HepG2 (cell line): ENCODE data around the gene RBM12. TPM values are rescaled to one million over a fixed set of nuclear protein-coding genes. Genes with fewer than 3 reads are reported as not detected.

Experiments used
- BRD4 ChIP-seq: sonication (generic); formaldehyde crosslinking; IDR thresholded peaks from 2 replicates; pipeline ENCODE4 v1.4.0; 2020; ENCODE audit warnings: missing genetic modification reagents
- EZH2 ChIP-seq: conservative IDR thresholded peaks from 2 replicates; pipeline ENCODE4 v1.6.1; 2012; ENCODE audit warnings: mild to moderate bottlenecking, low read depth, low read length, moderate library complexity
- KDM1A ChIP-seq: IDR thresholded peaks from 2 replicates; pipeline ENCODE4 v1.6.1; 2016; ENCODE audit warnings: missing compliant biosample characterization
- KDM5A ChIP-seq: fragments of 200-600 bp; sonication (generic); IDR thresholded peaks from 2 replicates; pipeline ENCODE4 v1.7.0; 2018; ENCODE audit warnings: antibody characterized with exemption, mild to moderate bottlenecking, low read length, borderline replicate concordance
- KIAA2018 ChIP-seq: sonication (generic); formaldehyde crosslinking; IDR thresholded peaks from 2 replicates; pipeline ENCODE4 v1.5.0; 2020; ENCODE audit warnings: mild to moderate bottlenecking, missing genetic modification reagents, borderline replicate concordance
- MEIS1 ChIP-seq: sonication (generic); formaldehyde crosslinking; IDR thresholded peaks from 2 replicates; pipeline ENCODE4 v1.9.0; 2021; ENCODE audit warnings: mild to moderate bottlenecking, missing genetic modification reagents, moderate library complexity, borderline replicate concordance
- MLLT10 ChIP-seq: sonication (generic); formaldehyde crosslinking; IDR thresholded peaks from 2 replicates; pipeline ENCODE4 v1.4.0; 2020; ENCODE audit warnings: missing genetic modification reagents
- NONO ChIP-seq, 2 experiments: fragments of 450-650 bp in 1 of 2; sonication (generic) in 1 of 2; formaldehyde crosslinking in 1 of 2; IDR thresholded peaks in 1 of 2; conservative IDR thresholded peaks in 1 of 2; 2 replicates each; pipeline versions ENCODE4 v1.6.1 to v1.8.0; 2017 to 2022; ENCODE audit warnings: mild to moderate bottlenecking in 1 of 2, missing genetic modification reagents in 1 of 2, moderate library complexity in 1 of 2
- REL ChIP-seq: sonication (generic); formaldehyde crosslinking; conservative IDR thresholded peaks from 2 replicates; pipeline ENCODE4 v1.8.0; 2022; ENCODE audit warnings: mild to moderate bottlenecking, missing genetic modification reagents, moderate library complexity
- SIN3A ChIP-seq: IDR thresholded peaks from 2 replicates; pipeline ENCODE4 v1.6.1; 2011; ENCODE audit warnings: low read depth, mild to moderate bottlenecking, control low read depth, low read length, borderline replicate concordance
- UBTF ChIP-seq: sonication (generic); formaldehyde crosslinking; IDR thresholded peaks from 2 replicates; pipeline ENCODE4 v1.4.0; 2020; ENCODE audit warnings: mild to moderate bottlenecking, missing genetic modification reagents
- ZNF496 ChIP-seq: sonication (generic); formaldehyde crosslinking; IDR thresholded peaks from 2 replicates; pipeline ENCODE4 v1.8.1; 2023; ENCODE audit warnings: mild to moderate bottlenecking, moderate library complexity, missing genetic modification reagents; ENCODE audit not compliant: insufficient replicate concordance
- ZNF660 ChIP-seq: sonication (generic); formaldehyde crosslinking; IDR thresholded peaks from 2 replicates; pipeline ENCODE4 v1.5.1; 2020; ENCODE audit warnings: mild to moderate bottlenecking, low read depth, missing genetic modification reagents, borderline replicate concordance
- ZNF710 ChIP-seq: sonication (generic); formaldehyde crosslinking; IDR thresholded peaks from 2 replicates; pipeline ENCODE4 v1.5.0; 2020; ENCODE audit warnings: mild to moderate bottlenecking, missing genetic modification reagents, borderline replicate concordance
- polyA plus RNA-seq, 8 experiments: library from polyadenylated mRNA; depleted of rRNA in 3 of 8; stranded (reverse) in 7 of 8; unstranded in 1 of 8; fragments of >200 nt; fragmentation: Illumina TruSeq in 4 of 8; extraction: Trizol in 4 of 8; gene quantifications; 2 replicates each; pipeline versions ENCODE4 v1.2.1 to v1.2.3, GENCODE V29; 2011 to 2016; ENCODE audit warnings: low read depth in 4 of 8, missing spikeins in 1 of 8, mixed read lengths in 1 of 8; ENCODE audit not compliant: insufficient read depth in 1 of 8
- total RNA-seq, 5 experiments: library from RNA; depleted of rRNA; stranded (reverse); fragments of >200 nt; fragmentation: Illumina TruSeq; extraction: Trizol; gene quantifications; 2 replicates each; pipeline ENCODE4 v1.2.3, GENCODE V29; 2016; ENCODE audit warnings: low read depth in 1 of 5

RBM12 gene
- total and polyA plus RNA-seq, 2 of the 13 experiments (the other 11 are each of a cell fraction or from before 2014, with no cell fraction given): 97.9 to 104 TPM

GRCh38 chr20:35616465-35617396, 48.0 kb downstream of the RBM12 start (continued):
- TF ChIP-seq REL (CRISPR knock-in tag) (no peak), KDM5A (peak; percentile 68; the same call in 1 of the 2 replicates), MEIS1 (CRISPR knock-in tag) (no peak; the same call in 1 of the 2 replicates), KIAA2018 (CRISPR knock-in tag) (no peak), ZNF660 (CRISPR knock-in tag) (peak; percentile 85; the same call in 1 of the 2 replicates), ZNF710 (peak; percentile 34), UBTF (CRISPR knock-in tag) (peak; percentile 46; the same call in 1 of the 2 replicates), KDM1A (CRISPR knock-in tag) (peak; percentile 96), MLLT10 (CRISPR knock-in tag) (no peak), ZNF496 (CRISPR knock-in tag) (no peak), EZH2 (no peak), NONO (IDR thresholded peaks at IDR 0.05) (no peak), NONO (CRISPR knock-in tag; conservative IDR thresholded peaks at IDR 0.05) (no peak), SIN3A (peak; percentile 86; the same call in 1 of the 2 replicates), BRD4 (peak; percentile 21; the same call in 1 of the 2 replicates)
